Sigmoid colon (tissue), 7 donors: ENCODE data around the gene SORBS1. TPM values are rescaled to one million over a fixed set of nuclear protein-coding genes. Genes with fewer than 3 reads are reported as not detected.

Experiments
- DNase-seq: peaks from one replicate; pipeline ENCODE4 v3.0.0-alpha.2; 2019
- H3K27ac ChIP-seq, 4 donors: fragments of 200-600 bp; sonication (generic); one replicate each; pipeline ENCODE4 v1.5.1; 2016 to 2019; ENCODE audit warnings: mild to moderate bottlenecking in 1 of 4
- H3K27me3 ChIP-seq, 3 donors: fragments of 200-600 bp; sonication (generic); one replicate each; pipeline ENCODE4 v1.5.1; 2019; ENCODE audit warnings: mild to moderate bottlenecking in 1 of 3
- H3K36me3 ChIP-seq, 4 donors: fragments of 200-600 bp; sonication (generic); one replicate each; pipeline ENCODE4 v1.5.1; 2016 to 2019
- H3K4me1 ChIP-seq, 4 donors: fragments of 200-600 bp; sonication (generic); one replicate each; pipeline ENCODE4 v1.5.1; 2017 to 2019
- H3K4me3 ChIP-seq, 4 donors: fragments of 200-600 bp; sonication (generic); one replicate each; pipeline ENCODE4 v1.5.1; 2017 to 2019; ENCODE audit warnings: mild to moderate bottlenecking in 2 of 4, moderate library complexity in 1 of 4
- H3K9me3 ChIP-seq, 4 donors: fragments of 200-600 bp in 3 of 4; sonication (generic) in 3 of 4; one replicate each; pipeline versions ENCODE4 v1.5.1 to v1.6.1; 2013 to 2019
- EP300 ChIP-seq, 4 donors: sonication (generic); formaldehyde crosslinking; IDR thresholded peaks; one replicate each; pipeline ENCODE4 v1.6.1; 2017; ENCODE audit warnings: antibody characterized with exemption in 4 of 4
- POLR2A ChIP-seq, 2 donors: fragments of 450-650 bp; IDR thresholded peaks; one replicate each; pipeline ENCODE4 v1.6.1; 2016; ENCODE audit warnings: antibody characterized with exemption in 2 of 2, mild to moderate bottlenecking in 2 of 2, moderate library complexity in 2 of 2
- POLR2AphosphoS5 ChIP-seq, 4 donors: sonication (generic); formaldehyde crosslinking; IDR thresholded peaks; one replicate each; pipeline ENCODE4 v1.6.1; 2017; ENCODE audit warnings: antibody characterized with exemption in 4 of 4
- WGBS, 2 donors: extraction: QIAGEN DNeasy Blood & Tissue Kit; methylation state at CpG; one replicate each; pipeline ENCODE4 v1.1.7; 2013; 5-methylcytosine and 5-hydroxymethylcytosine counted together
- intact Hi-C: fragments of 100-400 bp; cut with DNase I; formaldehyde crosslinking; loops from one replicate; pipeline ENCODE4 v1.15.1; 2023
- polyA plus RNA-seq, 3 donors: library from polyadenylated mRNA; stranded (reverse); fragments of 200-250 nt; gene quantifications; one replicate each; pipeline ENCODE4 v1.2.3, GENCODE V29; 2013
- total RNA-seq, 4 donors: library from RNA; depleted of rRNA; stranded (reverse); fragments of >200 nt; gene quantifications; one replicate each; pipeline ENCODE4 v1.1.0, GENCODE V29; 2016
- TF ChIP-seq, protein P1 (sequence below), 4 experiments: fragments of 450-650 bp in 3 of 4; fragments of 200-600 bp in 1 of 4; IDR thresholded peaks; one replicate each; pipeline ENCODE4 v1.5.1; 2016 to 2019; ENCODE audit warnings: antibody characterized with exemption in 4 of 4, mild to moderate bottlenecking in 3 of 4, moderate library complexity in 2 of 4
- donor health status: healthy with polysubstance abuse.
- donor health status: Bipolar disorder and iron deficiency.
- donor health status: healthy.

The SORBS1 gene
- total and polyA plus RNA-seq, 7 donors = 8.1 to 1,403 (median 664) TPM

DNA sequence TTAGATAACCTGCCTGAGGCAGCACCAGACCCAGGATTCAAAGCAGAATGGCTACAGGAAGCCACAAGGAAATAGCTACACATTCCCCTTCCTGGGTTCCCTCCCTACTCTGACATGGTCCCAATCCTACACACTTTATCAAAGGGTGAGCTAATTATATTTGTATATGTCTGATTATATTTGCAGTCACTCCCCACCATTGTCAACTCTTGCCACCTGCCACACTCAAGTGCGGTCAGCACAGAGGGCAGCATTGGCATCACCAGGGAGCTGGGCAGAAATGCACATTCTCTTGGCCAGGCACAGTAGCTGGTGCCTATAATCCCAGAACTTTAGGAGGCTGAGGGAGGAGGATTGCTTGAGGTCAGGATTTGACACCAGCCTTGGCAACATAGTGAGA lies 156.3 kb downstream of the SORBS1 start:
- no peaks in the 10 kb centered on the region for H3K27me3 ChIP-seq
- DNase-seq = no peak
- intact Hi-C loops = no loop called here
- TF ChIP-seq POLR2AphosphoS5 (IDR thresholded peaks at IDR 0.05) (no peak), POLR2A (IDR thresholded peaks at IDR 0.05) (no peak), EP300 (IDR thresholded peaks at IDR 0.05) (no peak)
- TF ChIP-seq, protein P1, sequence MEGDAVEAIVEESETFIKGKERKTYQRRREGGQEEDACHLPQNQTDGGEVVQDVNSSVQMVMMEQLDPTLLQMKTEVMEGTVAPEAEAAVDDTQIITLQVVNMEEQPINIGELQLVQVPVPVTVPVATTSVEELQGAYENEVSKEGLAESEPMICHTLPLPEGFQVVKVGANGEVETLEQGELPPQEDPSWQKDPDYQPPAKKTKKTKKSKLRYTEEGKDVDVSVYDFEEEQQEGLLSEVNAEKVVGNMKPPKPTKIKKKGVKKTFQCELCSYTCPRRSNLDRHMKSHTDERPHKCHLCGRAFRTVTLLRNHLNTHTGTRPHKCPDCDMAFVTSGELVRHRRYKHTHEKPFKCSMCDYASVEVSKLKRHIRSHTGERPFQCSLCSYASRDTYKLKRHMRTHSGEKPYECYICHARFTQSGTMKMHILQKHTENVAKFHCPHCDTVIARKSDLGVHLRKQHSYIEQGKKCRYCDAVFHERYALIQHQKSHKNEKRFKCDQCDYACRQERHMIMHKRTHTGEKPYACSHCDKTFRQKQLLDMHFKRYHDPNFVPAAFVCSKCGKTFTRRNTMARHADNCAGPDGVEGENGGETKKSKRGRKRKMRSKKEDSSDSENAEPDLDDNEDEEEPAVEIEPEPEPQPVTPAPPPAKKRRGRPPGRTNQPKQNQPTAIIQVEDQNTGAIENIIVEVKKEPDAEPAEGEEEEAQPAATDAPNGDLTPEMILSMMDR (IDR thresholded peaks at IDR 0.05) = no peak
- H3K4me3 ChIP-seq = no peak overlapping the region
- peak overlapping the region; percentile 81 to 98 (median 90) for H3K27ac ChIP-seq
- whole genome bisulfite sequencing, 2 donors = 22 to 66% methylated on average over 1 of the region's 1 CpG
- peaks cover 0 to 98% (median 96%) of the 10 kb centered on the region in 4 donors for H3K4me1 ChIP-seq
- peaks cover 24 to 88% (median 33%) of the 10 kb centered on the region in 4 donors for H3K36me3 ChIP-seq
- H3K9me3 ChIP-seq = no peaks in the 10 kb centered on the region

DNA sequence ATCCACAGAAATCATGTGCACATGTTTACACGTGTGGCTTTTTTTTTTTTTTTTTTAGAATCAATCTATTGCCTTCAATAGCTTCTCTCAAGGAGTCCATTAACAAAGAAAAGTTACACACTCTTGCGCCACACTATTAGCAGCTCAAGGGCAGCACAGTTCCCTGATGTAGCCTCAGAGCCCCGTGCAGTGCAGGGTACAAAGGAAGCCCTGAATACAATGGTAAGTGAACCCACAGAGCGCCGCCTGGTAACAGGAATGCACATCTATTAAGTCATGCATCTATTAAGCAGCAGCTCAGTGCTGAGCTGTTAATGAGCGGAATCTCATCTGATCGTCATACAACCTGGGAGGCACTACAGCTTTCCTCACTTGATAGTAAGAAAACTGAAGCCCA lies 156.7 kb downstream of the SORBS1 start:
- no peak overlapping the region for H3K4me3 ChIP-seq
- intact Hi-C loops = no loop called here
- DNase-seq = no peak
- no peak for TF ChIP-seq POLR2AphosphoS5 (IDR thresholded peaks at IDR 0.05)
- TF ChIP-seq, protein P1 (IDR thresholded peaks at IDR 0.05) = no peak
- TF ChIP-seq EP300 (IDR thresholded peaks at IDR 0.05) = no peak
- no peak for TF ChIP-seq POLR2A (IDR thresholded peaks at IDR 0.05)
- H3K36me3 ChIP-seq = peaks cover 24 to 86% (median 33%) of the 10 kb centered on the region in 4 donors
- H3K27me3 ChIP-seq = no peaks in the 10 kb centered on the region
- H3K9me3 ChIP-seq = no peaks in the 10 kb centered on the region
- peak overlapping the region; percentile 81 to 98 (median 90) for H3K27ac ChIP-seq
- peaks cover 0 to 98% (median 96%) of the 10 kb centered on the region in 4 donors for H3K4me1 ChIP-seq
- WGBS, 2 donors = 79 to 89% methylated on average over 7 of the region's 7 CpGs

DNA sequence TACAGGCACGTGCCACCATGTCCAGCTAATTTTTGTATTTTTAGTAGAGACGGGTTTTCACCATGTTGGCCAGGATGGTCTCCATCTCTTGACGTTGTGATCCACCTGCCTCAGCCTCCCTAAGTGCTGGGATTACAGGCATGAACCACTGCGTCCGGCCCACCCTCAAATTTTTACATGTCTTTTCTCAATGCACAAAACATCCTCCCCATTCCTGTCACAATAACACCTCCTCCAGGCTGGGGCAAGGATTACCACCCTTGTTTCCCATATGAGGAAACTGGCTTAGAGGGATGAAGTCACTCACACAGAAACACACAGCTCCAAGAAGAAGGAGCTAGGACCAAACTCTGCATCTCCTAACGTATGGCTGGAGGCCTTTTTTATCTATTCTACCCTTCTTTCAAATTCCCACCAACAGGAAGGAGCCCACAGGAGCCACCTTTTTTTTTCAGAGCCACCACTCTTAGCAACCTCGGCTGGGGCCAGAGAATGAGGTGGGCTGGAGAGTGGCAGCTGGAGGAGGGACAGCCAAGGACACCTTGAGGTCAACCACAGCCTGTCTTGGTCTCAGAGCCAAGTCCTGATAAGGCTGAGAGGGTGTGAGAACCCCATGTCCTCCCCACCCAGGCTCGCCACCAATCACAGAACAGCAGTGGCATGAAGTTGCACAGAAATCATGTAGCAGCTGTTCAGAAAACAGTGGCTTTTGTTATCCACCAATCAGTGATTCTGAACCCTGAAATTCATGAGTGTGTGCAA lies 157.3 kb downstream of the SORBS1 start:
- H3K36me3 ChIP-seq = peaks cover 25 to 88% (median 36%) of the 10 kb centered on the region in 4 donors
- peak overlapping the region; percentile 81 to 98 (median 90) for H3K27ac ChIP-seq
- no peaks in the 10 kb centered on the region for H3K9me3 ChIP-seq
- intact Hi-C loops = no loop called here
- peaks cover 0 to 98% (median 96%) of the 10 kb centered on the region in 4 donors for H3K4me1 ChIP-seq
- H3K27me3 ChIP-seq = no peaks in the 10 kb centered on the region
- H3K4me3 ChIP-seq = no peak overlapping the region
- WGBS, 2 donors = 88 to 93% methylated on average over 8 of the region's 8 CpGs
- no peak for DNase-seq
- TF ChIP-seq EP300 (IDR thresholded peaks at IDR 0.05) = no peak
- TF ChIP-seq POLR2A (IDR thresholded peaks at IDR 0.05) = no peak
- TF ChIP-seq POLR2AphosphoS5 (IDR thresholded peaks at IDR 0.05) = peak in 1 of 4 donors; percentile 3
- TF ChIP-seq, protein P1 (IDR thresholded peaks at IDR 0.05) = no peak

DNA sequence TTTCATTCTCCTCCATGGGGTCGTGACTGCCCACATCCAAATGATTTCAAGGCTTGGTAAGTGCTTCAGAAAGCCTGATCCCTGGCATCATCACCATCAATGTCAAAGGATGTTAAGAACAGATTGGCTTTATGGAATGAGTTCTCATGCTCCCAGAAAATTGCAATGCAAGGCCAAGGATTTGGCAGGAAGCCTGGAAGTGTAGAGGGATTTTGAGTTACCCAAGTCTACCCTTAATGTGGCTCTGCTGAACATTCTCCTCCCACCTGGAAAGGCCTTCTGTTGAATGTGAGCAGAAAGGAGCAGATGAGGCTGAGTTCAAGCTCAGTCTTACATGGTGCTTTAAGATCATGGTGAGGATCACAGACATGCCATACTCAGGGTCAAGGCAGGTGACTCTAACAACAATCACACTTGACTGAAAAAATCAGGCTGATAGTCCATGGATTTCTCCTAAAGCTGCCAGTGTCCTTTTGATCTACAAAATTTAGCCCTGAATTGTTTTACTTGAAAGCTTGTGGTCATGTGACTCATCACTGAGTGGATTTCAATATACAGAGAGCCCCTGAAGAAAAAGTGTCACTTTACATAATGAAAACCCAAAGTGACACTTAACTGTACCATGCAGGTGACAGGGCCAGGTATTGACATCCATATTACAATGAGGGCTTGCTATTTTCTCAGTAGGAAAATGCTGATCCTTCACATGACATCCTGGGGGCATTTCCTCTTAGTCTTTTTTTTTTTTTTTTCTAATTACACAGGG lies 159.3 kb downstream of the SORBS1 start:
- no peaks in the 10 kb centered on the region for H3K9me3 ChIP-seq
- H3K4me3 ChIP-seq = no peak overlapping the region
- intact Hi-C loops = no loop called here
- peaks cover 45 to 92% (median 53%) of the 10 kb centered on the region in 4 donors for H3K36me3 ChIP-seq
- no peak for TF ChIP-seq POLR2A (IDR thresholded peaks at IDR 0.05)
- TF ChIP-seq POLR2AphosphoS5 (IDR thresholded peaks at IDR 0.05) = peak in 2 of 4 donors; percentile 36 to 40
- 83 to 87% methylated on average over 1 of the region's 1 CpG for whole genome bisulfite sequencing, 2 donors
- peak overlapping the region; percentile 81 to 98 (median 90) for H3K27ac ChIP-seq
- H3K4me1 ChIP-seq = peaks cover 0 to 98% (median 90%) of the 10 kb centered on the region in 4 donors
- no peaks in the 10 kb centered on the region for H3K27me3 ChIP-seq
- DNase-seq = no peak

DNA sequence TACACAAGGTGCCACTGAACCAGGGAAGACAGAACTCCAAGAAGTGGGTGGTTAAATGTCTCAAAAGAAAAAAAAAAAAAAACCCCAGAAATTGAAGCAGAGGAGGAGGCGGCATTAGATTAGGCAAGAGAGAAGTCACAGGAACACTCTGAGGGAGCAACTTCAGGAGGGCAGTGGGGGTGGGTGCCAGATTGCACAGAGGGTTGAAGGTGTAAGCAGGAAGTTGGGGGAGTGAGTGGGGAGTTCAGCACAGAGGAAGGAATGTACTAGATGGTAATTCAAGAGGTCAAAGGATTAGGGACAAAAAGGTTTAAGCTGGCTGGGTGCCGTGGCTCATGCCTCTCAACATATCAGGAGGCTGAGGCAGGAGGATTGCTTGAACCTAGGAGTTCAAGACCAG lies 160.4 kb downstream of the SORBS1 start:
- 94 to 98% methylated on average over 2 of the region's 2 CpGs for WGBS, 2 donors
- Histone ChIP-seq H3K27ac (peak overlapping the region; percentile 81 to 98 (median 90)), H3K9me3 (no peaks in the 10 kb centered on the region), H3K4me3 (no peak overlapping the region), H3K4me1 (peaks cover 0 to 98% (median 90%) of the 10 kb centered on the region in 4 donors), H3K36me3 (peaks cover 51 to 94% (median 62%) of the 10 kb centered on the region in 4 donors), H3K27me3 (no peaks in the 10 kb centered on the region)
- TF ChIP-seq POLR2A (IDR thresholded peaks at IDR 0.05) = no peak
- TF ChIP-seq, protein P1 (IDR thresholded peaks at IDR 0.05) = no peak
- TF ChIP-seq EP300 (IDR thresholded peaks at IDR 0.05) = no peak
- TF ChIP-seq POLR2AphosphoS5 (IDR thresholded peaks at IDR 0.05) = no peak
- DNase-seq = no peak
- intact Hi-C loops = no loop called here
